Measurements from ENCODE around the gene SIX2. TPM values are rescaled to one million over a fixed set of nuclear protein-coding genes. Genes with fewer than 3 reads are reported as not detected.

The SIX2 gene
- total and polyA plus RNA-seq, 9 of the 15 experiments (the other 6 are each of a cell fraction or from before 2014, with no cell fraction given), result not detected

DNA sequence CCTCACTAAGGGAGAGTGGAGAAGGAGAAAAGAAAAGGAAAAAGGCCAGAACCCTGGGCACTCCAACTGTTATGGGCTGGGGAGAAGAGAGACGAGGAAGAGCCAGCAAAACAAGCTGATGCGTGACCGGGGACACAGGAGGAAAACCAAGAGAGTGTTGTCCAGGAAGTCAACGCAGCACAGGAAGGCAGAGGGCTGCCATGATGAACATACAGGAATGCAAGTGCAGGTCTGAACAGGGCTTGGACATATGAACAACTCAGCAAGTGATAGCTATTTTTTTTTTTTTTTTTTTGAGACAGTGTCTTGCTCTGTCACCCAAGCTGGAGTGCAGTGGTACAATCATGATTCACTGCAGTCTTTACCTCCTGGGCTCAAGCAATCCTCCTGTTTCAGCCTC, 39.3 kb downstream of the SIX2 start:
- no peaks in the 10 kb centered on the region for H3K36me3 ChIP-seq (ENCODE audit: control insufficient read depth, insufficient read depth, low read length)
- CTCF ChIA-PET (ENCODE audit: low intra/inter-chr PET ratio), result no interaction called here
- DNase-seq (ENCODE audit: extremely low read depth in 1 of 4, low spot score in 3 of 4) (no peak), FAIRE-seq (no peak), ATAC-seq (no peak)
- no peaks in the 10 kb centered on the region for H3K9me1 ChIP-seq (ENCODE audit: control insufficient read depth, insufficient read depth, low read length)
- TF ChIP-seq PTBP1 (IDR thresholded peaks at IDR 0.05; ENCODE audit: low read depth, low read length), result no peak
- TF ChIP-seq POLR3A (IDR thresholded peaks at IDR 0.05; ENCODE audit: borderline replicate concordance, extremely low read depth, insufficient read depth, insufficient read length), result no peak
- TF ChIP-seq HDAC8 (tag; IDR thresholded peaks at IDR 0.05), result no peak
- TF ChIP-seq POLR2AphosphoS2 (IDR thresholded peaks at IDR 0.05; ENCODE audit: low read length), result no peak
- TF ChIP-seq, protein P1, sequence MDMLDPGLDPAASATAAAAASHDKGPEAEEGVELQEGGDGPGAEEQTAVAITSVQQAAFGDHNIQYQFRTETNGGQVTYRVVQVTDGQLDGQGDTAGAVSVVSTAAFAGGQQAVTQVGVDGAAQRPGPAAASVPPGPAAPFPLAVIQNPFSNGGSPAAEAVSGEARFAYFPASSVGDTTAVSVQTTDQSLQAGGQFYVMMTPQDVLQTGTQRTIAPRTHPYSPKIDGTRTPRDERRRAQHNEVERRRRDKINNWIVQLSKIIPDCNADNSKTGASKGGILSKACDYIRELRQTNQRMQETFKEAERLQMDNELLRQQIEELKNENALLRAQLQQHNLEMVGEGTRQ (CRISPR knock-in tag; IDR thresholded peaks at IDR 0.05), result no peak
- TF ChIP-seq YBX1 (IDR thresholded peaks at IDR 0.05), result no peak
- TF ChIP-seq SOX6 (IDR thresholded peaks at IDR 0.05), result no peak
- no peak for TF ChIP-seq TOE1 (IDR thresholded peaks at IDR 0.05; ENCODE audit: borderline replicate concordance)
- no peak for TF ChIP-seq TOE1 (CRISPR knock-in tag; IDR thresholded peaks at IDR 0.05; ENCODE audit: borderline replicate concordance, low read depth)
- peaks cover 5 to 38% of the 10 kb centered on the region in 2 experiments for H3K27me3 ChIP-seq (ENCODE audit: control insufficient read depth in 2 of 2, insufficient read depth in 2 of 2, low read length in 2 of 2)
- no peaks in the 10 kb centered on the region for H3K79me2 ChIP-seq (ENCODE audit: control insufficient read depth, insufficient read depth, low read length)
- peaks cover 7% of the 10 kb centered on the region; the same call in 1 of the 2 replicates for H4K20me1 ChIP-seq (replicated peaks; ENCODE audit: control insufficient read depth, insufficient read depth, low read length)
- H3K4me2 ChIP-seq (ENCODE audit: insufficient read depth, low read length), result no peak overlapping the region
- H2AFZ ChIP-seq (ENCODE audit: low read depth, low read length), result no peak overlapping the region
- H3K9ac ChIP-seq (ENCODE audit: insufficient read depth in 1 of 2, low read depth in 2 of 2, low read length in 2 of 2), result no peak overlapping the region
- H3K4me1 ChIP-seq (replicated peaks in 1 of 2; ENCODE audit: control insufficient read depth in 2 of 2, insufficient read depth in 2 of 2, low read length in 2 of 2), result no peaks in the 10 kb centered on the region
- WGBS (ENCODE audit: insufficient coverage, low coverage, missing lambda C conversion rate), result 0% methylated on average over 4 of the region's 4 CpGs
- no TSS peak for BruUV-seq (replicated peaks)
- no peak overlapping the region for H3K27ac ChIP-seq (ENCODE audit: extremely low read depth, low read depth, low read length)
- H3K9me3 ChIP-seq (replicated peaks; ENCODE audit: control insufficient read depth, insufficient read depth, low read depth, low read length), result no peaks in the 10 kb centered on the region
- intact Hi-C loops (cut with micrococcal nuclease), result loop anchor here (5.0 kb wide), 1 partner anchor 573 kb away; no protein-coding TSS in a partner anchor
- no peak overlapping the region for H3K4me3 ChIP-seq
- in situ Hi-C loops (cut with MboI), result loop anchor here (10.0 kb wide), 1 partner anchor 925 kb away; no protein-coding TSS in a partner anchor
- POLR2A ChIA-PET, result interaction anchor here (0.5 to 2.2 kb wide), 3 partner anchors 11 to 1144 kb away, joined by 3 to 4 read pairs (median 4); no protein-coding TSS in a partner anchor

Measured in K562 (cell line).